HCT116 (cell line): ENCODE data around the gene LBHD1. TPM values are rescaled to one million over a fixed set of nuclear protein-coding genes. Genes with fewer than 3 reads are reported as not detected.

ENCODE experiments used
- ATAC-seq: fragments of 200-7000 bp; cut with Tn5 transposase; 2 replicates; pipeline ENCODE4 v1.9.1; 2020; ENCODE audit warnings: mild to moderate bottlenecking, moderate library complexity
- BruUV-seq: library from RNA; stranded (reverse); fragments of 400-500 nt; replicated peaks from 2 replicates; lab custom pipeline; 2021; lab: Mats Ljungman, UMichigan
- CTCF ChIA-PET: fragments of 300-600 bp; sonication (Branson Sonifier 250); formaldehyde crosslinking; loops from one replicate; lab custom pipeline; 2021; ENCODE audit warnings: antibody characterized with exemption; lab: Charles Lee
- POLR2A ChIA-PET: fragments of 300-600, 350-600 bp; sonication (Branson Sonifier 250); formaldehyde crosslinking; loops from one replicate; lab custom pipeline; 2021; ENCODE audit warnings: antibody characterized with exemption; lab: Charles Lee
- RAD21 ChIA-PET, 2 experiments: fragments of 300-600 bp; sonication (Branson Sonifier 250); formaldehyde crosslinking; loops; one replicate each; lab custom pipeline; 2023; ENCODE audit warnings: low total read pairs in 2 of 2; ENCODE audit not compliant: uncharacterized antibody in 2 of 2, unreplicated experiment in 2 of 2, low non-redundant PET in 1 of 2; lab: Charles Lee
- DNase-seq: peaks from one replicate; pipeline ENCODE4 v3.0.0-alpha.2; 2010; ENCODE audit warnings: low read depth, low spot score
- H2AFZ ChIP-seq: fragments of 200-600 bp; shearing (Covaris generic), sonication (generic); 2 replicates; pipeline ENCODE4 v1.6.1; 2017; ENCODE audit warnings: low read depth, mixed run types, mixed read lengths, antibody characterized with exemption, low read length; ENCODE audit not compliant: poor library complexity, severe bottlenecking
- H3K27ac ChIP-seq: 2 replicates; pipeline ENCODE4 v1.5.1; 2012; ENCODE audit warnings: low read depth, low read length
- H3K27me3 ChIP-seq: fragments of 200-600 bp; sonication (generic); 2 replicates; pipeline ENCODE4 v1.6.1; 2016; ENCODE audit warnings: mixed run types, low read length, mixed read lengths; ENCODE audit not compliant: insufficient read depth
- H3K36me3 ChIP-seq, 2 experiments: fragments of 200-500 bp in 1 of 2; fragments of 200-600 bp in 1 of 2; sonication (Bioruptor generic) in 1 of 2; sonication (generic) in 1 of 2; 2 replicates each; pipeline versions ENCODE4 v1.5.1 to v1.6.1; 2014 to 2016; ENCODE audit warnings: low read length in 2 of 2, inconsistent platforms in 1 of 2, mixed read lengths in 1 of 2, mixed run types in 1 of 2; ENCODE audit not compliant: insufficient read depth in 2 of 2, control insufficient read depth in 1 of 2
- H3K4me1 ChIP-seq, 2 experiments: fragments of 200-600 bp in 1 of 2; sonication (generic) in 1 of 2; 2 replicates each; pipeline versions ENCODE4 v1.5.1 to v1.6.1; 2012 to 2017; ENCODE audit warnings: low read length in 2 of 2, inconsistent platforms in 1 of 2, mild to moderate bottlenecking in 1 of 2, mixed read lengths in 1 of 2, mixed run types in 1 of 2, moderate library complexity in 1 of 2; ENCODE audit not compliant: insufficient read depth in 2 of 2, control insufficient read depth in 1 of 2
- H3K4me2 ChIP-seq: fragments of 200-600 bp; sonication (generic); 2 replicates; pipeline ENCODE4 v1.6.1; 2017; ENCODE audit warnings: mixed run types, low read length, mixed read lengths
- H3K4me3 ChIP-seq, 2 experiments: fragments of 200-600 bp in 1 of 2; sonication (generic) in 1 of 2; replicated peaks in 1 of 2; 2 replicates each; pipeline ENCODE4 v1.5.1; 2011 to 2016; ENCODE audit warnings: low read length in 2 of 2, control low read depth in 1 of 2, low read depth in 1 of 2, mild to moderate bottlenecking in 1 of 2, mixed read lengths in 1 of 2, mixed run types in 1 of 2
- H3K79me2 ChIP-seq: fragments of 200-600 bp; sonication (generic); 2 replicates; pipeline ENCODE4 v1.6.1; 2017; ENCODE audit warnings: mild to moderate bottlenecking, mixed run types, low read length, moderate library complexity, mixed read lengths; ENCODE audit not compliant: insufficient read depth
- H3K9ac ChIP-seq: fragments of 200-600 bp; sonication (generic); 2 replicates; pipeline ENCODE4 v1.6.1; 2016; ENCODE audit warnings: low read length, mixed read lengths
- H3K9me2 ChIP-seq: fragments of 200-600 bp; sonication (generic), shearing (Covaris generic); 2 replicates; pipeline ENCODE4 v1.6.1; 2017; ENCODE audit warnings: mixed run types, mild to moderate bottlenecking, moderate library complexity; ENCODE audit not compliant: insufficient read depth
- H3K9me3 ChIP-seq, 2 experiments: fragments of 200-500 bp in 1 of 2; fragments of 200-600 bp in 1 of 2; sonication (Bioruptor generic) in 1 of 2; sonication (generic) in 1 of 2; 2 replicates each; pipeline ENCODE4 v1.6.1; 2014 to 2017; ENCODE audit warnings: low read length in 2 of 2, mixed read lengths in 2 of 2, inconsistent platforms in 1 of 2, low read depth in 1 of 2, mild to moderate bottlenecking in 1 of 2, mixed run types in 1 of 2, moderate library complexity in 1 of 2; ENCODE audit not compliant: control insufficient read depth in 1 of 2, insufficient read depth in 1 of 2
- H4K20me1 ChIP-seq: fragments of 200-600 bp; sonication (generic), shearing (Covaris generic); 2 replicates; pipeline ENCODE4 v1.6.1; 2017; ENCODE audit warnings: mixed run types, mild to moderate bottlenecking, moderate library complexity; ENCODE audit not compliant: insufficient read depth
- ATF3 ChIP-seq: IDR thresholded peaks from 2 replicates; pipeline ENCODE4 v1.6.1; 2012
- CBX3 ChIP-seq: IDR thresholded peaks from 2 replicates; pipeline ENCODE4 v1.6.1; 2012; ENCODE audit warnings: low read depth
- CEBPB ChIP-seq: IDR thresholded peaks from 2 replicates; pipeline ENCODE4 v1.6.1; 2012; ENCODE audit warnings: low read depth
- JUND ChIP-seq: IDR thresholded peaks from 2 replicates; pipeline ENCODE4 v1.6.1; 2012
- POLR2A ChIP-seq: IDR thresholded peaks from 2 replicates; pipeline ENCODE4 v1.7.0; 2011; ENCODE audit warnings: borderline replicate concordance; ENCODE audit not compliant: insufficient read depth, insufficient read length; ENCODE audit errors: extremely low read depth
- POLR2AphosphoS5 ChIP-seq: IDR thresholded peaks from 2 replicates; pipeline ENCODE4 v1.6.1; 2011; ENCODE audit warnings: mild to moderate bottlenecking, low read depth, low read length, moderate library complexity
- RAD21 ChIP-seq: IDR thresholded peaks from 2 replicates; pipeline ENCODE4 v1.6.1; 2012; ENCODE audit warnings: low read depth, mild to moderate bottlenecking
- REST ChIP-seq: IDR thresholded peaks from 2 replicates; pipeline ENCODE4 v1.6.1; 2012; ENCODE audit warnings: low read depth
- SP1 ChIP-seq: IDR thresholded peaks from 2 replicates; pipeline ENCODE4 v1.6.1; 2012; ENCODE audit warnings: low read depth
- TCF7L2 ChIP-seq: IDR thresholded peaks from 2 replicates; pipeline ENCODE4 v1.7.0; 2011; ENCODE audit warnings: borderline replicate concordance, inconsistent platforms; ENCODE audit not compliant: insufficient read depth, insufficient read length; ENCODE audit errors: extremely low read depth
- YY1 ChIP-seq: IDR thresholded peaks from 2 replicates; pipeline ENCODE4 v1.6.1; 2011; ENCODE audit warnings: low read length, low read depth, moderate library complexity, mild to moderate bottlenecking; ENCODE audit not compliant: insufficient replicate concordance; ENCODE audit errors: extremely low read depth
- ZBTB33 ChIP-seq: IDR thresholded peaks from 2 replicates; pipeline ENCODE4 v1.6.1; 2011; ENCODE audit warnings: mild to moderate bottlenecking, low read length, moderate library complexity; ENCODE audit not compliant: insufficient replicate concordance; ENCODE audit errors: extremely low read depth
- ZFX ChIP-seq: fragments of 450-650 bp; IDR thresholded peaks from 2 replicates; pipeline ENCODE4 v1.6.1; 2017
- intact Hi-C: fragments of 100-400 bp; cut with micrococcal nuclease; formaldehyde crosslinking; loops from 2 replicates; pipeline ENCODE4 v1.10.0; 2022
- total RNA-seq: library from RNA; stranded (reverse); gene quantifications from one replicate; pipeline ENCODE4 v1.2.1, GENCODE V29; 2021; ENCODE audit not compliant: unreplicated experiment

Gene LBHD1
- total RNA-seq, 1 experiment from 2014 or later = 14.7 TPM

- POLR2A ChIA-PET = interaction anchor here (0.7 to 8.9 kb wide), 8 partner anchors 10 to 172 kb away, joined by 3 to 195 read pairs (median 10); partner anchors contain the start of genes GANAB, INTS5, MTA2 and TUT1
- Histone ChIP-seq H3K9me2 (no peaks in the 10 kb centered on the region), H3K27ac (peak overlapping the region; percentile 98), H3K27me3 (no peaks in the 10 kb centered on the region), H3K4me3 (no peak overlapping the region), H3K9me3 (no peaks in the 10 kb centered on the region), H2AFZ (no peak overlapping the region), H3K36me3 (peaks cover 2 to 18% of the 10 kb centered on the region in 2 experiments; a peak in 2 of 4 replicates), H4K20me1 (no peaks in the 10 kb centered on the region), H3K4me1 (peaks cover 39 to 68% of the 10 kb centered on the region in 2 experiments), H3K4me2 (peak overlapping the region; percentile 95), H3K79me2 (peaks cover 80% of the 10 kb centered on the region), H3K9ac (peak overlapping the region; percentile 13)
- intact Hi-C loops = loop anchor here (5.0 to 10.0 kb wide), 3 partner anchors 77 to 118 kb away; partner anchors contain the start of genes POLR2G, TMEM179B and TUT1
- RAD21 ChIA-PET = no interaction called here
- TF ChIP-seq ZFX = no peak
- TF ChIP-seq TCF7L2 = no peak
- no peak for TF ChIP-seq CBX3
- no peak for TF ChIP-seq ATF3
- TF ChIP-seq YY1 = no peak
- TF ChIP-seq SP1 = no peak
- TF ChIP-seq ZBTB33 = no peak
- no peak for TF ChIP-seq RAD21
- no peak for TF ChIP-seq POLR2A
- no peak for TF ChIP-seq REST
- no peak for TF ChIP-seq JUND
- no peak; the same call in none of the 2 replicates for TF ChIP-seq POLR2AphosphoS5
- no peak for TF ChIP-seq CEBPB
- DNase-seq (no peak), ATAC-seq (no peak)
- BruUV-seq = no TSS peak
- CTCF ChIA-PET = interaction anchor here (2.9 kb wide), 1 partner anchor 11 kb away, joined by 16 read pairs; no protein-coding TSS in a partner anchor
Measured at GRCh38 chr11:62669420-62670161, 2.5 kb downstream of the LBHD1 start.
